ENCODE data around the gene CASD1.

CASD1 gene

GRCh38 chr7:94491410-94491809 lies 18.2 kb upstream of the CASD1 start:
- no peak for ATAC-seq
- TF ChIP-seq TOX (CRISPR knock-in tag; IDR thresholded peaks at IDR 0.05; ENCODE audit: borderline replicate concordance) (no peak), CSRNP3 (CRISPR knock-in tag; IDR thresholded peaks at IDR 0.05) (no peak), ZNF8 (CRISPR knock-in tag; IDR thresholded peaks at IDR 0.05) (peak; percentile 88)

- TF ChIP-seq GLIS3 (CRISPR knock-in tag; IDR thresholded peaks at IDR 0.05), result no peak
- TF ChIP-seq ZFP30 (CRISPR knock-in tag; IDR thresholded peaks at IDR 0.05), result no peak
- no peak for TF ChIP-seq POU6F1 (CRISPR knock-in tag; IDR thresholded peaks at IDR 0.05; ENCODE audit: borderline replicate concordance, low read depth)
- TF ChIP-seq PATZ1 (CRISPR knock-in tag; IDR thresholded peaks at IDR 0.05; ENCODE audit: borderline replicate concordance), result no peak
- TF ChIP-seq CREB5 (CRISPR knock-in tag; IDR thresholded peaks at IDR 0.05; ENCODE audit: low read depth), result no peak
- no peak for TF ChIP-seq BACH2 (CRISPR knock-in tag; IDR thresholded peaks at IDR 0.05; ENCODE audit: borderline replicate concordance)
- TF ChIP-seq ARNTL (CRISPR knock-in tag; IDR thresholded peaks at IDR 0.05; ENCODE audit: borderline replicate concordance, low read depth), result no peak
- TF ChIP-seq RARB (CRISPR knock-in tag; IDR thresholded peaks at IDR 0.05), result no peak
- no peak for TF ChIP-seq ZNF70 (CRISPR knock-in tag; IDR thresholded peaks at IDR 0.05)
- no peak for TF ChIP-seq TOX (CRISPR knock-in tag; IDR thresholded peaks at IDR 0.05; ENCODE audit: borderline replicate concordance)
- no peak for TF ChIP-seq CSRNP3 (CRISPR knock-in tag; IDR thresholded peaks at IDR 0.05)
- no peak for TF ChIP-seq ZNF8 (CRISPR knock-in tag; IDR thresholded peaks at IDR 0.05)
- no peak for TF ChIP-seq OSR1 (CRISPR knock-in tag; IDR thresholded peaks at IDR 0.05)
Observed at GRCh38 chr7:94492601-94493000, 17.0 kb upstream of the CASD1 start.

GRCh38 chr7:94497874-94498670 lies 11.5 kb upstream of the CASD1 start:
- peak; percentile 39; the same call in 1 of the 3 replicates for ATAC-seq
- TF ChIP-seq PATZ1 (CRISPR knock-in tag; IDR thresholded peaks at IDR 0.05; ENCODE audit: borderline replicate concordance) (no peak; the same call in 1 of the 2 replicates), ZC3H10 (CRISPR knock-in tag; IDR thresholded peaks at IDR 0.05) (no peak), ZFP3 (CRISPR knock-in tag; IDR thresholded peaks at IDR 0.05) (no peak), ISL1 (CRISPR knock-in tag; IDR thresholded peaks at IDR 0.05) (peak; percentile 95), ARNTL (CRISPR knock-in tag; IDR thresholded peaks at IDR 0.05; ENCODE audit: borderline replicate concordance, low read depth) (no peak), OSR1 (CRISPR knock-in tag; IDR thresholded peaks at IDR 0.05) (no peak), ZNF70 (CRISPR knock-in tag; IDR thresholded peaks at IDR 0.05) (no peak), ZNF8 (CRISPR knock-in tag; IDR thresholded peaks at IDR 0.05) (peak; percentile 8; the same call in 1 of the 2 replicates), SNAI2 (CRISPR knock-in tag; IDR thresholded peaks at IDR 0.05) (no peak), GLIS3 (CRISPR knock-in tag; IDR thresholded peaks at IDR 0.05) (no peak), TCF4 (CRISPR knock-in tag; IDR thresholded peaks at IDR 0.05; ENCODE audit: borderline replicate concordance) (peak; percentile 23; the same call in 1 of the 2 replicates)

More at GRCh38 chr7:94492601-94493000, 17.0 kb upstream of the CASD1 start:
- no peak for ATAC-seq
